ENCODE measurements around the gene GPRC5A. TPM values are rescaled to one million over a fixed set of nuclear protein-coding genes. Genes with fewer than 3 reads are reported as not detected.

Gene GPRC5A
- total and polyA plus RNA-seq, 2 experiments from 2014 or later: 37.8 to 84.8 TPM

DNA sequence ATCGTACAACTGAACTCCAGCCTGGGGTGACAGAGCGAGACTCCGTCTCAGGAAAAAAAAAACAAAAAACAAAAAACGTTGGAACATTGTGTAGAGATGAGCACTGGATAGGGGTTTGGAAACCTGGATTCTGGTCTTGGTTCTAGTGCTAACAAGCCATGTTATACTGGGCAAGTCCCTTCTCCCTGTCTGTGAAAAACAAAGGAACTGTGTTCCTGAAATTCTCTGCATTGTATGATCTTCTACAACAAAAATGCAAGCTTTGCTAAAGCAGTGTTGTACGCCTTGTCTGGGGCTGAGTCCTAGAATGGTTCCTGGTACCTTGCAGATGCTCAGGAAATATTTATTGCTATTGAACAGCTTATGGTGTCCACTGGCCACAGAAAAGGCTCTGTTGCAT, 47.2 kb downstream of the GPRC5A start:
- no peaks in the 10 kb centered on the region for H3K36me3 ChIP-seq (ENCODE audit: low read depth)
- in situ Hi-C loops (cut with MboI): no loop called here
- H2AFZ ChIP-seq: no peak overlapping the region
- no peaks in the 10 kb centered on the region for H3K9me2 ChIP-seq (ENCODE audit: insufficient read depth)
- no peaks in the 10 kb centered on the region for H3K27me3 ChIP-seq (replicated peaks; ENCODE audit: insufficient read depth)
- H3K4me1 ChIP-seq (ENCODE audit: insufficient read depth): 0 out of 2 replicates have a peak, but pooled peaks cover 4% of the 10 kb centered on the region
- H3K9me3 ChIP-seq (ENCODE audit: low read depth): no peaks in the 10 kb centered on the region
- H3K4me3 ChIP-seq: no peak overlapping the region
- no peak for DNase-seq
- TF ChIP-seq EZH2phosphoT487 (IDR thresholded peaks at IDR 0.05; ENCODE audit: insufficient read depth, low read depth): no peak
- no peak for TF ChIP-seq EZH2 (IDR thresholded peaks at IDR 0.05; ENCODE audit: insufficient read depth, poor library complexity, severe bottlenecking)
- H3K27ac ChIP-seq: no peak overlapping the region
- H3K9ac ChIP-seq: no peak overlapping the region
- no peaks in the 10 kb centered on the region for H4K20me1 ChIP-seq (ENCODE audit: insufficient read depth)
- peaks cover 5% of the 10 kb centered on the region; the same call in 1 of the 2 replicates for H3F3A ChIP-seq (ENCODE audit: insufficient read depth)
- no peak overlapping the region for H3K4me2 ChIP-seq (ENCODE audit: unreplicated experiment)
- WGBS, 2 experiments (ENCODE audit: low coverage in 1 of 2, low lambda C conversion rate in 2 of 2, missing lambda C conversion rate in 2 of 2): 69 to 71% methylated on average over 5 of the region's 5 CpGs
- no peaks in the 10 kb centered on the region for H3K79me2 ChIP-seq (ENCODE audit: insufficient read depth)

DNA sequence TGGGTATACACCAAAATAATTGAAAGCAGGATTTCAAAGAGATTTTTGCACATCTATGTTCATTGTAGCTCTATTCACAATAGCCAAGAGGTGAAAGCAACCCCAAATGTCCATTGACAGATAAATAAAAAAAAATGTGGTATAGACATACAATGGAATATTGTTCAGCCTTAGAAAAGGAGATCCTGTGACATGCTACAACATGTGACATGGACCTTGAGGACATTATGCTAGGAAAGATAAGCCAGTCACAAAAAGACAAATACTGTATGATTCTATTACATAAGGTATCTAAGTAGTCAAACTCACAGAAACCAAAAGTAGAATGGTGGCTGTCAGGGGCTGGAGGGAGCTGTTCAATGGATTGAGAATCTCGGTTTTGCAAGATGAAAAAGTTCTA, 48.5 kb downstream of the GPRC5A start:
- 76 to 83% methylated on average over 1 of the region's 1 CpG for WGBS, 2 experiments (ENCODE audit: low coverage in 1 of 2, low lambda C conversion rate in 2 of 2, missing lambda C conversion rate in 2 of 2)

DNA sequence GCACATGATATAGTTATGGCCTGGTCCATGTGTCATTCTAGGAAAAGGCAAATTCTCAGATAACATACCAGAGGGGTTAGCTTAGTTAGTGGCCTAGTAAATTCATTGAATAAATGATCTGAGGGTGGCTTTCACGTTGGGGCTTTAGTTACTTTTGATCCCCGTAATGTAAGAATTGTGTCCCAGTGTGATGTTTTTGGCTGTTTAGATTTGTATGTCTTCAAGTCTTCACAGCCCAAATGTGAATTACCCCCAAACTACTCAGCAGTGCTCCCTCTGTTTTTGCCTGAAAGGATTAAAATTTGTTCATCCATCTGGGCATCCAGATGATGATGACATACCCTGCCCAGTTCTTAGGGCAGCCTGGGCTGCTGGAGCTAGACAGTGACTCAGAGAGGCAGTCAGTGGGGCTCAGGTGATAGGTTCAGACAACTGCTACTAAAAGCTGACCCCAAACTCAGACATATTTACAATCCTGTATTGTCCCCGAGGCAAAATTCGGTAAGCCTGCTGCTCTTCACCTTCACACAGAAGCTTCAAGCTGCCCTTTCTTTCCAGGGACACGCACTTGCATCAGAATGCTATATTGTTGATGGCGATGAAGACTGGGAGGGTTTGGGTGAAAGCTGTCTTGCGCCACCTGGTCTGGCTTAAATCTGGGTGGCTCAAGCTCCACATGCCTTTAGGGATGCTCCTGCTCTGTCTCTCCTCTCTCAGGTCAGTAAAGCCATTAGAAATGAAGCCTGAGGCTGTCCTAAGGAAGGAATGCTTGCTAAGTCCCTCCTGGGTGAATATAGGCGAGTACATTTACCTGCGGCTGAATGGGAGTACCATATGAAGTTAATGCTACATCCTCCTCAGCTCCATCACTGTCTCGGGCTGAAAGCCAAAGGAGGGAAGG, 50.3 kb downstream of the GPRC5A start:
- Histone ChIP-seq H3F3A (ENCODE audit: insufficient read depth) (peaks cover 5% of the 10 kb centered on the region), H3K9ac (no peak overlapping the region), H3K9me3 (ENCODE audit: low read depth) (no peaks in the 10 kb centered on the region), H3K79me2 (ENCODE audit: insufficient read depth) (no peaks in the 10 kb centered on the region), H3K27ac (no peak overlapping the region), H3K27me3 (replicated peaks; ENCODE audit: insufficient read depth) (no peaks in the 10 kb centered on the region), H3K4me3 (no peak overlapping the region), H4K20me1 (ENCODE audit: insufficient read depth) (no peaks in the 10 kb centered on the region), H3K9me2 (ENCODE audit: insufficient read depth) (no peaks in the 10 kb centered on the region), H3K36me3 (ENCODE audit: low read depth) (no peaks in the 10 kb centered on the region), H3K4me1 (ENCODE audit: insufficient read depth) (peaks cover 15% of the 10 kb centered on the region), H3K4me2 (ENCODE audit: unreplicated experiment) (no peak overlapping the region), H2AFZ (no peak overlapping the region)
- WGBS, 2 experiments (ENCODE audit: low coverage in 1 of 2, low lambda C conversion rate in 2 of 2, missing lambda C conversion rate in 2 of 2): 88 to 92% methylated on average over 10 of the region's 10 CpGs
- peak; percentile 61 for DNase-seq
- TF ChIP-seq EZH2 (IDR thresholded peaks at IDR 0.05; ENCODE audit: insufficient read depth, poor library complexity, severe bottlenecking): no peak
- TF ChIP-seq EZH2phosphoT487 (IDR thresholded peaks at IDR 0.05; ENCODE audit: insufficient read depth, low read depth): no peak
- in situ Hi-C loops (cut with MboI): no loop called here

More for the DNA sequence above, 48.5 kb downstream of the GPRC5A start:
- Histone ChIP-seq H3K27ac (no peak overlapping the region), H3K4me3 (no peak overlapping the region), H3K79me2 (ENCODE audit: insufficient read depth) (no peaks in the 10 kb centered on the region), H2AFZ (no peak overlapping the region), H3K4me1 (ENCODE audit: insufficient read depth) (peaks cover 11% of the 10 kb centered on the region), H3K27me3 (replicated peaks; ENCODE audit: insufficient read depth) (no peaks in the 10 kb centered on the region), H3K9me3 (ENCODE audit: low read depth) (no peaks in the 10 kb centered on the region), H3K4me2 (ENCODE audit: unreplicated experiment) (no peak overlapping the region), H3K9me2 (ENCODE audit: insufficient read depth) (no peaks in the 10 kb centered on the region), H3K9ac (no peak overlapping the region), H3K36me3 (ENCODE audit: low read depth) (no peaks in the 10 kb centered on the region), H3F3A (ENCODE audit: insufficient read depth) (peaks cover 5% of the 10 kb centered on the region), H4K20me1 (ENCODE audit: insufficient read depth) (no peaks in the 10 kb centered on the region)
- TF ChIP-seq EZH2 (IDR thresholded peaks at IDR 0.05; ENCODE audit: insufficient read depth, poor library complexity, severe bottlenecking): no peak
- TF ChIP-seq EZH2phosphoT487 (IDR thresholded peaks at IDR 0.05; ENCODE audit: insufficient read depth, low read depth): no peak
- no peak for DNase-seq
- in situ Hi-C loops (cut with MboI): no loop called here

DNA sequence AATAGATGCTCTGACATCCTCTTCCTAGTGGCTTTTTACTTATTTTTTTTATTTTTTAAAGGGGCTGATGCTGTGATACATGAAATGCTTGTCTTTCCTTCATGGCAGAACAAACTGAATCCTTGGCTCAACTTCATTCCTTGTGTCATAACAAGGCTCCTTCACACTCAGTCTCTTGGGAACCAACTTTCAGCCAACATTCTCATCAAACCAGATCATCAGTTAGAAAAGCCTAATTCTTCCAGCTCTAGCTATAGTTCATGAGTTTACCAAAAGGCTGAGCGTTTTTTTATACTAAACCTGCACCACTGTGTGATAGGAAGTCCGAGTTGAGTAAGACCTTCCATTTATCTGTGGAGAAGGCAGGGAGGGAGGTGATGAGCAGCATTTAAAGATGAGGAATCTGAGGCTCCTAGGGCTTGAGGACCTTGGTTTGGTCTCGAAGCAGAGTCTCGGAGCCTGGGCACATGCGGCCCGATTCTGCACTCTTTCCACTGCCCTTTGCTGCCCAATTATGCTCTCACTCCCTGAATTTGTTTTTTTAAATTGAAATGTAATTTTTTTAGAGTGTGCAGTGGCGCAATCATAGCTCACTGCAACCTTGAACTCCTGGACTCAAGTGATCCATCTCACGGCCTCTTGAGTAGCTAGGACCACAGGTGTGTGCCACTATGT, 52.4 kb downstream of the GPRC5A start:
- H3K79me2 ChIP-seq (ENCODE audit: insufficient read depth): no peaks in the 10 kb centered on the region
- H3K4me3 ChIP-seq: no peak overlapping the region
- peaks cover 11% of the 10 kb centered on the region for H3F3A ChIP-seq (ENCODE audit: insufficient read depth)
- TF ChIP-seq EZH2 (IDR thresholded peaks at IDR 0.05; ENCODE audit: insufficient read depth, poor library complexity, severe bottlenecking) (no peak), EZH2phosphoT487 (IDR thresholded peaks at IDR 0.05; ENCODE audit: insufficient read depth, low read depth) (no peak)
- H3K9me3 ChIP-seq (ENCODE audit: low read depth): no peaks in the 10 kb centered on the region
- no peaks in the 10 kb centered on the region for H3K9me2 ChIP-seq (ENCODE audit: insufficient read depth)
- H3K27me3 ChIP-seq (replicated peaks; ENCODE audit: insufficient read depth): no peaks in the 10 kb centered on the region
- H3K36me3 ChIP-seq (ENCODE audit: low read depth): no peaks in the 10 kb centered on the region
- peak; percentile 88 for DNase-seq
- 68 to 69% methylated on average over 8 of the region's 8 CpGs for WGBS, 2 experiments (ENCODE audit: low coverage in 1 of 2, low lambda C conversion rate in 2 of 2, missing lambda C conversion rate in 2 of 2)
- H3K27ac ChIP-seq: peak overlapping the region; percentile 19; the same call in 1 of the 2 replicates
- no peak overlapping the region for H3K4me2 ChIP-seq (ENCODE audit: unreplicated experiment)
- H4K20me1 ChIP-seq (ENCODE audit: insufficient read depth): no peaks in the 10 kb centered on the region
- no peak overlapping the region for H2AFZ ChIP-seq
- in situ Hi-C loops (cut with MboI): no loop called here
- peaks cover 20% of the 10 kb centered on the region for H3K4me1 ChIP-seq (ENCODE audit: insufficient read depth)
- H3K9ac ChIP-seq: no peak overlapping the region

Measured in GM23248 (cell line).